HL-60 (cell line): ENCODE measurements around the gene IKZF3.

Source experiments
- CTCF ChIP-seq: IDR thresholded peaks from one replicate; pipeline ENCODE4 v1.5.1; 2011; ENCODE audit warnings: low read length, control low read depth, inconsistent platforms; ENCODE audit not compliant: insufficient read depth
- SPI1 ChIP-seq: IDR thresholded peaks from 2 replicates; pipeline ENCODE4 v1.6.1; 2012; ENCODE audit warnings: low read depth, mild to moderate bottlenecking, borderline replicate concordance

- TF ChIP-seq CTCF (no peak), SPI1 (no peak)
These were observed 731 bp downstream of the IKZF3 start for GRCh38 chr17:39863244-39863917.
